COLO668 (cell line): ENCODE results near the gene NAV2.

ENCODE experiments used
- DNase-seq: peaks from one replicate; lab custom pipeline; 2025; ENCODE audit not compliant: unreplicated experiment; lab: John Stamatoyannopoulos, UW

Gene NAV2

DNA sequence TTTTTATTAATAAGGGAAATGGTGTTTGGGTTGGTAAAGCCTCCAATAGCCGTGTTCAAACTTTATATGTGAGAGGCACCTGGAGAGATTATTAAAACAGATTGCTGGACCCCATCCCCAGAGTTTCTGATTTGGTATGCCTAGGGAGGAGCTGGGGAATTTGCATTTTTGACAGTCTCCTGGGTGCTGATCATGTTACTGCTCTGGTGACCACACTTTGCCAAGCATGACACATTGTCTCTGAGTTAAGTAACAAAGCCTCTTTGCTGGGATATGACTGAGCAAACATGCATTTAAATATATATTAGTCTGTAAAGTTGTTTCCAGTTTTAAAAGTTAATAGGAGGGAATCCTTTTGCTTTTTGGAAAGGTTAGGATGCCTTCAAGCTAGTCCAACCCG is 140.4 kb downstream of the NAV2 start:
- no peak for DNase-seq

DNA sequence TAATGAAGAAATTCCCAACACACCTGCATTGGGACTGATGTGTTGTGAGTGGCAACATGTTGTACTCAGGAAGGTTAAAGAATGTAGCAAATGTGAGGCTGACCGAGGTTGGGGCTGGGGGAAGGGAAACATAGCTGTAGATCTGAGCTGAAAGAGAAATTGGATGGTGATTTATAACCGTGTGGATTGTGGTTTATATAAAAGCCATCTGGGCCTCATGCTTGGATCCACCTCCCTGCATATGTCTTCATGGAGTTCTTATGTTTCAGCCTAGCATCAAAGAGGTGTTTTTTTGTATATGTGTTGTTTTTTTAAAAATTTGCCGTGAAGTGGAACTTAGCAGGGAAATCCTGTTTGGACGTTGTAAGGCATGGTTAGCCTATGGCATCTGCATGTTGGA is 141.3 kb downstream of the NAV2 start:
- no peak for DNase-seq

DNA sequence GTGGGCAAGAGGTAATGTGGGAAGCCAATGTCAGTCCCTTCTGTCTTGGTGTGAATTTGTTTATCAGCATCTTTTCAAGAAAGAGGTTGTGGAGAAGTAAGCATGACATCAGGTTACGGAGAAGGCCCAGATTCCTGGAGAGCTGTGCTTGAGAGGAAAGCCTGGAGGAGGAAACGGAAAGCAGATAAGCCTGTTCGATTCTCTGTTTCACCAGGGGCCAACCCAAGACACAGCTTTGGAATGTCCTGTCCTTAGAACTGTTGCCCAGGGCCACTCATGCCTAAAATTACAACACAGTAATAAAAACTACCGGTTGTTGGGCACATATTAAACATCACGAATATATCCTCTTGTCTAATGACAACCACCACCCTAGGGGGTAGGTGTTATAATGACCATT is 148.5 kb downstream of the NAV2 start:
- no peak for DNase-seq

DNA sequence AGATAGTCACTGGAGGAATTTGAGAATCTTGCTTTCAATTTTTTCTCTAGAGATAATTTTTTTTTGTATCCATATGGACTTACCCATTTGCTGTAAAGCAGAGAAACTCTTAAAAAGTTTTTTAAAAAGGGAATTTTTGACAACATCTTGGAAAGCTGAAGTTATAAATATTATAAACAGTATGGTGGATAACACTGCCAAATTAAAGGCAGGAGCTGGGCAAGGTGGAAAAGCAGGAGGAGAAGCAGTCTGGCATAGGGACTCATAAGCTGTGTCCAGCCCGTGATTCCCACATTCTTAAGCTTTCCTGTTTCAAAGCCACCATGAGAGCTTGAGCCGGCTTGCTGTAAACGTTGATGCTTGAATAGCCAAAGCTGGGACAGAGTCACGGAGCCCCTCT is 149.5 kb downstream of the NAV2 start:
- no peak for DNase-seq

DNA sequence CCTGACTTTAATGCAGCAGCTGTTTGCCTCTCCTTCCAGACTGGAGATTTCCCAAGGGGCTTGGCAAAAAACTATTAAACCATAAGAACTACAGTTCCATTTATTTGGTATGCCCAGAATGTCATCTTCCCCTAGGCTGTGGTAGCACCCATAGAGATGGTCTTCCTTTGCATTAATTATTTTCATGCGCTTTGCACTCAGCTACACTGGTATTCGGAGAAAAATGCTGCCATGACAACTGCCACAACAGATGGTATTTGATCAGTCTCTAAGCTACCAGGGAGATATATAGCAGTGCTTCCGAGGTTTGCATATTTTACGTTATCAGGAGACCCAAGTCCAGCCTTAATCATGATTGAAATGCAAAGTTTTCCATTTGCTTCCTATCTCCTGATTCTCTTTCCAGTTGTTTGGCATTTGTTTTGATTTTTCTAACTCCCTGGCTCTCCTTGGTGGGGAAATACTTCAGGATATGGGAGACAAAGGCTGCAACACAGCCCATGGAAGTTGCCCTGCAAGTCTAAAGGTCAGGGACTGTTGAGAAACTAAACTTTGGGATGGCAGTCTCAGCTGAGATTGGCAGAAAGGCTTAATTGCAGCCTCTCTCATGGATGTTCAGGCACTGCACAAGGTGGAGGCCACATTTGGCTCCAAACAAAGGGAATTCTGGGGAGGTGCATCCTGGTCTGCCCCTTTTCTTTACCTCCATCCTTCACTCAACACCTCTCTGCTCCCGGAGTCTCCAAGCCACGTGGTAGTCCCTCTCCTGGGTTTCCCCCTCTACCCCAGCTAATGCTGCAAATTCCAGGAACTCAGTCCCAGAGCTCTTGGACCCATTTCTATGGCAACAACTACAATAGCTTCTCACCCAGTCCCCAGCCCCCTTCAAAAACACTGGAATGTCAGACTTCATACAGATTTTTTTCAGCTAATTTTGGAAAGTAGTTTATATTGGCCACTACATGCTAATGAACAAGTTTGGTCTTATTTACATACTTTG is 151.8 kb downstream of the NAV2 start:
- DNase-seq = peak; percentile 49

DNA sequence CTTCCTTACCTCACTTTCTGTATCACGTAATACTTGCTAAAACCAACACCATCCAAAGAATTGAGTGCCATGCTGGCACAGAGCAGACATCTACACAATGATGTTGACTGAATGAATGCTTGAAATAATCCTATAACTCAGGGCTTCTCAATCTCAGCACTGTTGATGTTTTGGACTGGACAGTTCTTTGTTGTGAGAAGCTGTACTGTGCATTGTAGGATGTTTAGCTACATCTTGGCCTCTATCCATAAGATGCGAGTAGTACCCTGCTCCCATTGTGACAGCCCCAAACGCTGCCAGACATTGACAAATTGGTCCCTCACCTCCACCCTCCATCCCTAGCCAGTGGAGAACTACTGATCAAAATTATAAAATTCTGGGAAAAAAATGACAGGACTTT is 153.4 kb downstream of the NAV2 start:
- DNase-seq = no peak

DNA sequence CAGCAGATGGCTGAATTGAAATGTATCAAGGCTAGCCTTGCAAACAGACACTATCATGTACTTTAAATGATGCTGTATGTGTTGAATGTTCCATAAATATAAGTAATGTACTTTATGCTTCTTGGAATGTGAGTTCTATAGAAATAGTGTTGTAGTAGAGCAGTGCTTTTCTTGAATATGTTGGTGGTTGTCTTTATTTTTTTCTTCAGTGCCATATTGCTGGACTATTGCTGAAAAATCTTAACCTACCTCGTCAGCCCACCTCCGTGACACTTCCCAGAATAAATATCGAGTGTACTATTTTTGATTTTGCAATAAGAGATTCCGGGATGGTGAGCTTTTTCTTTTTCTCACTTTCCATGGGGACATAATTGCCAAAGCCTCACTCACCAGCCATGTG is 153.9 kb downstream of the NAV2 start:
- no peak for DNase-seq

DNA sequence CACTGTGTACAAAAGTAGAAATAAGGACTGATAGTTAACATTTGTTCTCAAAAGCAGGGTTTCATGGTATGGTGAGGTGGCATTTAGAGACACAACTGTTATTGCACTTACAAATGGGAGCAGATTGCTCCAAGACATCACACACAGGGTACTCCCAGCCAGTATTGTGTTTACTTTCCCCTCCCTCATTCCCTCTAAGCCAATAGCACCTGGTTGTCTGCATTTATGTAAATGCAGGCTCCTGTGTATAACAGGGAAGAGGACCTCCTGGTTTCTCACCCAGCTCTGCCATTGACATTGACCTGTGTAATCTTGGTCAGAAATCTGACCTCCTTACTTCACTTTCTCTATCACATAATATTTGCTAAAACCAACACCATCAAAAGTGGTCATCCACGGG is 154.4 kb downstream of the NAV2 start:
- no peak for DNase-seq

DNA sequence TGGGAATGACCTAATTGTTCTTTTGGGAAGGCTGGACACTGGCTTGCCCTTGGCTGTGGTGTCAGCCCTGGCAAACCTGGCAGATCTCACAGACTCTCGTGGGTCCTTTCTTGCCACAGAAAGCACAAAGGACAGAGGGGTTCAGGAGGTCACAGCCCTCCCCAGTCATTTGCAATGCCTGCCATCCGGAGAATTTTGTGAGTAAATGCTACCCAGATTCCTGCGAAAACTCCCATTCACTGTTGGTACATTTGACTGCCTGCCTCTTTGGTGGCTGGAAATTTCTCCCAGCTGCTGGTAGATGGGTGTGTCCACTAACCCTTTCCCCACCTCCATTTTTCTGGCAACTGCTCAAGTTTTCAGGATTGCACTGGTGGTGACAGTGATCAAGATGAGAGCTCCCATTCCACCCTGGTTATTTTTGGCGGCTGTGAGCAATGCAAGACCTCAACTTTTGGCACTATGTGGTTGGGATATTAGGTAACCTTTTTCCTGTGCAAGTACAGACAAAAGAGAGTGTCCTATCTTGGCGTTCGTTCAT is 155.7 kb downstream of the NAV2 start:
- DNase-seq = peak; percentile 26

DNA sequence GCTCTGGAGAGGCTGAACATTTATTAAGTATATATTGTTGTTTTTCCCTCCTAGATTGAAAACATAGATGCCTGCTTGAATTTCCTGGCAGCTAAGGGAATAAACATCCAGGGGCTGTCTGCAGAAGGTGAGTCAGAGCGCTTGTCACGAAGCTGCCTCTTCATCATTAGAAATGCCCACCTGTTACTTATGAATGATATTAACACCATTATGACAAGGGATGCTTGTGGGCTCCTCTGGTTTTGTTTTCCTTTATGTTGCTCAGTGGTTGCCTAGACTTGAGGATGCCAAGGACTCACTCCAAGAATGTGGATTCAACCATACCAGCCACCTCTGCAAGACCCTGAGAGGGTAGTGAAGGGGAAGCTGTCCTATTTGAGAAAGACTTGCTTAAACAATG is 156.2 kb downstream of the NAV2 start:
- DNase-seq = peak; percentile 17

DNA sequence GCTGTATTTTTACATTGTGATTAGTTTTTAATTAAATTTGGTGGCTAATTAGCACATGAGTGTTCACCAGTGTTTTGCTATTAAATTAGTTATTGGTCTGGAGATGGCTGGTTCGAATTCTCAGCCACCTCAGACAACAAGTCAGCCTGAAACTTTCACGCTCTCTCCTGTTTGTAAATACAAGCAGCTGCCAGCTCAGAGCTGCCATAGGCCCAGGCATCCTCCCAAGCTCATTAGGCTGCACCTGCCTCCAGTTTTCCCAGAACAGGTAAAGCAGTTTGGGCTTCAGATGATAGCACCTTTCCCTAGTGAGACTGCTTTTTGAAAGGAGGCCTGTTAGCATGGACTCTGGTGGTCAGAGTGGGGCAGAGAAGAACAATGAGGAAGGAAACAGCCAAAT is 156.8 kb downstream of the NAV2 start:
- DNase-seq = peak; percentile 69

DNA sequence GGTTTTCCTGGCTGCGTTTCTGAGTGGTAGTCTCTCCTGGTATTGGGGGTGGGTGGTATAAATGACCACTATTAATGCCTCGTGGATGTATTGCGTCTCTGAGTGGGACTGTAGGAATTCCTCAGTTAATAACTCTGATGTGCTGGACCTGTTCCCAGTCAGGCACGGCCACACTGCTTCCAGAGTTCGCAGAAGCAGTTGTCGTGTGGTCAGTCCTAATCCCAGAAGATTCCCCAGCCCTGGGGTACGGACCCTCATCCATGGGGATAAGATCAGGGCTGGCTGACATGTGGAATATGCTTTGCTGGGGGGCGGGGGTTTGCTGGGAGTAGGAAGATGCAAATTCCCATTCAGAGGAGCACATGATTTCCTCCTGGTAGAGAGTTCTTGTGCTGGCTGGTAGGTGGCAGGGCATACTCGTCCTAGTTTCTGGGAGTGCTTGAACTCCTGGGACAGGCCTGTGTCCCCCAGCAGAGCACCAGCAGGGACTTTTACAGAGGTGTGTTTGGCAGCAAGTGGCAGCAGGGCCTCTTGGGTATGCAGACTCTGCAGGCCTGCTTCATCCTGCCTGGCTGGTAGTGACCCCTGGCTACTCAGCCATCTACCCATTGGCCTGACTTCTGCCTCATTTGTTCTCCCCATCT is 157.4 kb downstream of the NAV2 start:
- peak; percentile 46 for DNase-seq

DNA sequence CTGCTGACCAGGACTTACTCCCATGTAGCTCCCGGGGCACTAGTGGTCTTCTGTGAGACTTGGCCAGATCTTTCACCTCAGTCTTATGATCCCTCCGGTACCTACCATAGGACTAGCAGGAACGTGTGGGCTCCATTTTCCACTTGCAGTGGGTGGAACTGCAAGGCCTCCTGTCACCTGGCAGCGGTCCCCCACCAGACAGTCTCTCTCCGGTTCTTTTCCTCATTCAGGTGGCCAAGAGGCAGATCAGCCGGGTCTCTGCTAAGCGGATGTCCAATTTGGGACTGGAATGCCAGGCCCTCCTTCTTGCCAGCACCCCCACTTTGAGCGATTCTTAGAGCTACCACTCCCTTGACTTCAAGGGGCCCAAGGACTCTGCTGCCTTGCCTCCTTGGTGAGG is 158.9 kb downstream of the NAV2 start:
- DNase-seq = no peak

DNA sequence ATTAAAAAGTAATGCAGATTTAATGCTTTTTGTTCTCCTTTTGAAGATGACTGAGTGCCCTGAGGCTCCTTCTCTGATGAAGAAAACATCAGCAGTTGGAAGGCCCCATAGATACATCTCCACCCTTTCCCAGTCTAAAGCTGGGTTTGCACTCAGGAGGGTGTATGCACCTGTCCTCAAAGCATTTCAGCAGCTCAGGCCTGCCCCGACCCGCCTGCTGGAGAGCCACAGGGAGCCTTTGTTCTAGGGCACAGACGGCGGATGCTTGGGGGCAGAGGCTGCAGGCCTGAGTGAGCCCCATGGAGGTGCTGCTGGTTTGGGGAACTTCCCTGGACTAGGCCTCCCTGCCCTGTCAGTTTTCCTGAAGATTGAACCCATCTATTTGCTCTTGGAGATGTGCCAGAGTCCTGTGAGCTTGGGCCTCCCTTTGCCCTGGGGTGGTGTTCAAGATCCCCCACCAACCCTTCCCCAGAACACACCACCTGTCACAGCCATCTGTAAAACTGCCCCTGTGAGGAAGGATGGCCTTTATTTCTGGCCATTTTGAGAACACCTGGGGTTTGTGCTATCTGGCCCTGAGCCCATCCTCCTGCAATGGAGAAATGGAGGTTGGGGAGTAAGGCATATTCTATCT is 160.0 kb downstream of the NAV2 start:
- peak; percentile 91 for DNase-seq

DNA sequence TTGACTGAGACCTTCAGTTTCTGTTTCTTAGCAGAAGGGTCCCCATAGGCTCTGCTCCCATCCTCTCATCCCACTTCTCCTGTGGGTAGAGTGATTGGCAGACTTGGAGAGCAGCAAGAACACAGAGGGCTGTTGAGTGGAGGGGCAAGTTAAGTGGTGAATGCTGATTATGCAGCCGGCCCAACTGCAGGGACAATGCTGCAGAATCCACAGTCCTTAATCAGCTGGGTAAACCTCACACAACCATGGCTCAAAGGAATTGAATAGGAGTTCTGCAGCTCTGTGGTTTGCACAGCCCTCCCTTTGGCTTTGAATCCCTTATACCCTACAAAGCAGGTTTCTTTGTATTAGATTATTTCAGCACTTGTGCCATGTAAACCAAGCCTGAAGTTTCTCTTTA is 161.1 kb downstream of the NAV2 start:
- DNase-seq = peak; percentile 50

DNA sequence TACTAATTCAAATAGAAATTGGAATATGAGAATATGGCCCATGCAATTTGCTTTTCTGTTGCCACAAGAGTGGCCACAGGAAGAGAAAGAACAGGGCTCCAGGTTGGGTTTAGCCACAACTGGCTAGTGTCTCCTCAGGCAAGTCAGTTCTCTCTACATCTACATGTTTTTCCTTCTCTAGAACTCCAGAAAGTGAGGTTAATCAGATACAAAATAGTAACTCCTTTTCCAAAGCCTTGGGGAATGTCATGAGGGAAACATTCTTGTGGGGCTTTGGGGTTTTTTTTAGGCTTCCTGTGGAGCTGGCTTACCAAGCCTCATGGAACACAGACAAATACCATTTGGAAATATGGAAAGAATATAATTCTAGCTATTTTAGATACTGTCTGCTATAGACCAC is 161.6 kb downstream of the NAV2 start:
- DNase-seq = no peak

DNA sequence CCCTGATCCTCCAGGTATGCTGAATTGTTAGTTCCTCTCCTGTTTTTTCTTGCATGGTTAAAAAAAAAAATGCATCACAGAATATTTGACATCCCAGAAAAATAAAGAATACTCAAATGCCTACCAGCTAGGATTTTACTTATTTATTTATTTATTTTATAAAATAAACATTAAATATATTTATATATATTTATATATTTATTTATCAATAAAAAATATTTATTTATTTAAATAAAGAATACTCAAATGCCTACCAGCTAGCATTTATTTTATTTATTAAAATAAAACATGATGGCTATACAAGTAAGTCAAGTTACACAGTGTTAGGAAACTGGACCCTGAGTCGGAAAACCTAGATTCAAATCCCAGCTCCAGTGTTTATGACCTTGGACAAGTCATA is 164.1 kb downstream of the NAV2 start:
- DNase-seq = no peak

DNA sequence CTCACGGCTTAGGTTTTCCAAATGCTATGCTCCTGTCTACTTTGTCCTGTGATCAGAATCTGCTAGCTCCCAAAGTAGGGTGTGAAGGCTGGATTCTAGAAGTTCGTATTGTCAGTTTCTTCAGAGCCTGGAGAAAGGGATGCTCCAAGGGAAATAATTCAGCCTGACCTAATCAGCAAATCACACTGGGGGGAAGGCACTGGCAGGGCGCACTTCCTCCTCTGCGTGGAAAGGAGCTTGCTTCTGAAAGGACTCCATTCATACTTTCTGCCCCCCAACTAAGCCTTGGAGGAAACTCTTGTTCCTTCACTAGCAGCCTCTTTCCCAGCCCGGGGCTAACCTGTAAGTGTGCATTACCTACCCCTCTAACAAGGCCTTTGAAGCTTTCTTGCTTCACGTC is 165.9 kb downstream of the NAV2 start:
- DNase-seq = no peak

DNA sequence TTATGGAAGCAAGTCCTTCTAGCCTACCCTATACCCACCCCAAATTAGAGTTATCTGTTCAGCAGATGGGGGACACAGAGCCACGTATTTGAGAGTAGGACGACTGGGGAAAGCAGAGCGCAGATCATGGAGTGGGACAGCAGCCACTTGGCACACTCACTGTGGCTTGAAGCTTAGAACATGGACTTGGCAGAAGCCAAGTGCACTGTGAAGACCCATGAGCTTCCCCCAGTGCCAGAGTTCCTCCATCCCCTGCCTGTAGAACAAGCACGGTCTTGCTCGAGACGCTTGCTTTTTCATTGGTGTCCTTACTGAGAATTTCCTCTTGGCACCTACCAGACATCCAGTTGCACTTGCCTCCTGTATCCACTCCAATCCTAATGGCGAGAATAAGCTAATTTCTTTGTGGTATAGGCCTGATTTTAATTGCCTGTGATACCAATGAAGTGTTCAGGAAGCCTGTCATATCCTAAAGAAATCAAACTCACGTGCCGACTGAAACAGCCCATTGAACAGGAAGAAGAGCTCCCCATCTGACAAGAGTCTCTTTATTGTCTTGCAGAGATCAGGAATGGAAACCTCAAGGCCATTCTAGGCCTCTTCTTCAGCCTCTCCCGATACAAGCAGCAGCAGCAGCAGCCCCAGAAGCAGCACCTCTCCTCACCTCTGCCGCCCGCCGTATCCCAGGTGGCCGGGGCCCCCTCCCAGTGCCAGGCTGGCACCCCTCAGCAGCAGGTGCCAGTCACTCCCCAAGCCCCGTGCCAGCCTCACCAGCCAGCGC is 166.9 kb downstream of the NAV2 start:
- DNase-seq = no peak

DNA sequence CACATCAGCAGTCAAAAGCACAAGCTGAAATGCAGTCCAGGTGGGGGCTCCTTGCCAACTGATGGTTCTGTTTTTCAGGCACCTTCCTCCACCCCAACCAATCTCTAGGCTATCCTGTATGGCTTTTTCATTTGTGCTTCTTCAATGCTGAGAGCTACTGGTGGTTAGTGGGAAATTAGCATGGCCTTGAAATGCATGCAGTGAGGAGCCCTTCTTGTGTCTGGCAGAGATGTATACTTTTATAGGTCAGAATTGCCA is 167.4 kb downstream of the NAV2 start:
- DNase-seq = no peak

DNA sequence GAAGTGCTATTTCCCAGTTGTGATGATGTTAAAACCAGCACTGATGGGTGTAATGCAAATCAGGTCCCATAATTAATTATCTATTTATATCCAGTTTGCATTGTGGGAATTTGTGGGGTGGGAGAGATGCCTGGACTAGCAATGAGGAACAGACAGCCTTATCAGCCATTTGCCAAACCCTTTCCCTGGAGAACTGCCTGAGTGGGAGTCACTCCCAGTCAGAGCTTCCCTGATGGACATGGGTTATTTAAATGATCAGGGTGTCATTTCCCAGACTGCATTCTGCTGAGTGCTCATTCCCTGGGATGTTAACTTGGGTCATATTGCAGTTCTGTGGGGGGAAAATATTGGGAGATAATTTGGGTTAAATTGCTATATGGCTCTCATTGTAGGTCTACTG is 168.5 kb downstream of the NAV2 start:
- no peak for DNase-seq
